RPMI8226 (cell line): ENCODE data around the gene KCNQ1.

Experiments
- DNase-seq: peaks from one replicate; pipeline ENCODE4 v3.0.0-alpha.2; 2015

KCNQ1 gene

GRCh38 chr11:2462543-2462985, 17.8 kb downstream of the KCNQ1 start:
- no peak for DNase-seq

GRCh38 chr11:2462986-2463765, 18.4 kb downstream of the KCNQ1 start:
- peak; percentile 93 for DNase-seq

GRCh38 chr11:2463766-2464277, 19.0 kb downstream of the KCNQ1 start:
- DNase-seq = no peak

- no peak for DNase-seq
Observed at GRCh38 chr11:2464451-2465165, 19.8 kb downstream of the KCNQ1 start.

GRCh38 chr11:2465202-2466068, 20.6 kb downstream of the KCNQ1 start:
- DNase-seq = no peak

- DNase-seq = no peak
Observed at GRCh38 chr11:2466069-2466801, 21.4 kb downstream of the KCNQ1 start.

GRCh38 chr11:2466869-2467694, 22.3 kb downstream of the KCNQ1 start:
- peak; percentile 33 for DNase-seq

GRCh38 chr11:2467695-2468055, 22.9 kb downstream of the KCNQ1 start:
- DNase-seq = no peak

- no peak for DNase-seq
Observed at GRCh38 chr11:2468363-2469235, 23.8 kb downstream of the KCNQ1 start.

GRCh38 chr11:2470495-2470894, 25.7 kb downstream of the KCNQ1 start:
- DNase-seq = no peak

- no peak for DNase-seq
Observed at GRCh38 chr11:2471048-2471803, 26.4 kb downstream of the KCNQ1 start.

- DNase-seq = no peak
Observed at GRCh38 chr11:2471804-2472096, 26.9 kb downstream of the KCNQ1 start.

- no peak for DNase-seq
Observed at GRCh38 chr11:2472428-2473186, 27.8 kb downstream of the KCNQ1 start.

GRCh38 chr11:2473361-2474058, 28.7 kb downstream of the KCNQ1 start:
- DNase-seq = no peak

GRCh38 chr11:2474059-2474901, 29.5 kb downstream of the KCNQ1 start:
- DNase-seq = no peak

- no peak for DNase-seq
Observed at GRCh38 chr11:2475136-2475918, 30.5 kb downstream of the KCNQ1 start.

GRCh38 chr11:2477254-2477653, 32.4 kb downstream of the KCNQ1 start:
- no peak for DNase-seq
